ENCODE data around the gene RUNX2.

DNA sequence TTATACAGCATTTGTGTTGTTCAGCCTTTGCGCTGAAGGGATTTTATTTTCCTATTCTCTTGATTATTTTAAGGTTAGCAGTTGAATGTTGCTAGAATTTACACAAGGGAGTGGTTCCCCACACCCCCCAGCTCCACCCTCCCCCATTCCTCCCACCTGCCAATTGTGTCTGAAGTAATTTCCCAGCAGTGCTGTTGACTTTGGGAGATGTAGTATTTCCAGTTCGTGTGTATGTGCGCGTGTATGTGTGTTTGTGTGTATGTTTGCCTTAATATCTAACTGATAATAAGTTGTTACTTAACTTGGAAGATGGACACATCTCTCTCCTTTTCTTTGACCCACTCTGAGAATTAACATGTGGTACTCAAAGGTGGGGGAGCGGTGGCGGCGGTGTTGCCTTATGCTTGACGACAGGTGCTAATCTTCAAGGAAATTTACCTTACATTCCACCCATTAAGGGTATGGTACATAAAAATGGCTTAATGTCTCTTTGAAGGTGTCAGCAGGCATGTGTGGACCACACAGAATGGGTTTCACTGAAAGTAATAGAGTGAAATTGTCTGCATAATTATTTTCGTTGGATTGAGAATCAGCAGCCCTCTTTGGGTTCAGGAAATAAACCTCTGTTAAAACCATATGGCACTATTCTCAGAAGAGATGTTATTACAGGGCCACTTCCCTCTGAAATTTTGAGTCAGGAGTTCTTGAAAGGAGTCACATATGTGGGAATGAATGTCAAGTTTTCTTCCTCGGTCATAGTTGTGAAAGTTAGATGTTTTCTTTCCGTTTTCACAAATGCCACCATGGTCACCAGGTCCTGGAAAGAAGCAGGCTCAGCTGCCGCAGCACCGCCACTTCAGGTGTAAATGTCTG, 145.2 kb downstream of the RUNX2 start:
- no peak for TF ChIP-seq CTCF (IDR thresholded peaks at IDR 0.05)
- TF ChIP-seq POLR2A (IDR thresholded peaks at IDR 0.05), result no peak
